Neutrophil (primary cell): ENCODE measurements around the gene RNLS.

Experiments
- H3K27ac ChIP-seq: fragments of 200-600 bp; sonication (generic); 2 replicates; pipeline ENCODE4 v1.5.1; 2016; ENCODE audit warnings: mild to moderate bottlenecking, moderate library complexity
- H3K27me3 ChIP-seq: fragments of 200-600 bp; sonication (generic); 2 replicates; pipeline ENCODE4 v1.6.0; 2016; ENCODE audit warnings: mild to moderate bottlenecking
- H3K36me3 ChIP-seq: fragments of 200-600 bp; sonication (generic); 2 replicates; pipeline ENCODE4 v1.5.1; 2017
- H3K4me1 ChIP-seq, 2 experiments: fragments of 200-600 bp in 1 of 2; sonication (generic) in 1 of 2; 1 replicate in 1 of 2; 2 replicates in 1 of 2; pipeline versions ENCODE4 v1.5.1 to v1.6.1; 2013 to 2016; ENCODE audit warnings: low read depth in 1 of 2, low read length in 1 of 2, mild to moderate bottlenecking in 1 of 2, moderate library complexity in 1 of 2; ENCODE audit not compliant: control insufficient read depth in 1 of 2, insufficient read depth in 1 of 2
- H3K4me3 ChIP-seq, 2 experiments: fragments of 200-600 bp in 1 of 2; sonication (generic) in 1 of 2; 1 replicate in 1 of 2; 2 replicates in 1 of 2; pipeline ENCODE4 v1.5.1; 2013 to 2016; ENCODE audit warnings: low read depth in 1 of 2, low read length in 1 of 2, mild to moderate bottlenecking in 1 of 2, moderate library complexity in 1 of 2
- H3K9me3 ChIP-seq: fragments of 200-600 bp; sonication (generic); 2 replicates; pipeline ENCODE4 v1.5.1; 2016
- TF ChIP-seq, protein P1 (sequence below): fragments of 200-600 bp; sonication (generic); IDR thresholded peaks from 2 replicates; pipeline ENCODE4 v1.5.1; 2016; ENCODE audit warnings: antibody characterized with exemption

Gene RNLS

DNA sequence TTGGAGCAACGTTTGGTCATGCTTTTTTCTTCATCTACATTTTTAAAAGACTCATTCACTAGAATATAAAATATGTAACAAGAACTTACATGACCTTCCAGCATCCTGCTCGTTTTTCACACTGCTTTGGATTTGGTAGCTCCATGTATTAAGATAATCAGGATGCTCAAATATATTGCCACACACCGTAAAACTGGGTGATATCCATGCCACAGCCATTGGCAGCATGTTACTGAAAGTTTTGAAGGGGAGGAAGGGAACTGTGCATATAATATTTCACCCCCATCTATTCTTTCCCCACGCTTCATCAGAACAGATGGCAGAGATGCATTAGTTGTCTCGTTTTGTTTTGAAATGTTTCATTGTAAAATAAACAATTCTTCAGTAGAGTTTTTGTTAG is 158.2 kb downstream of the RNLS start:
- no peaks in the 10 kb centered on the region for H3K9me3 ChIP-seq
- TF ChIP-seq, protein P1, sequence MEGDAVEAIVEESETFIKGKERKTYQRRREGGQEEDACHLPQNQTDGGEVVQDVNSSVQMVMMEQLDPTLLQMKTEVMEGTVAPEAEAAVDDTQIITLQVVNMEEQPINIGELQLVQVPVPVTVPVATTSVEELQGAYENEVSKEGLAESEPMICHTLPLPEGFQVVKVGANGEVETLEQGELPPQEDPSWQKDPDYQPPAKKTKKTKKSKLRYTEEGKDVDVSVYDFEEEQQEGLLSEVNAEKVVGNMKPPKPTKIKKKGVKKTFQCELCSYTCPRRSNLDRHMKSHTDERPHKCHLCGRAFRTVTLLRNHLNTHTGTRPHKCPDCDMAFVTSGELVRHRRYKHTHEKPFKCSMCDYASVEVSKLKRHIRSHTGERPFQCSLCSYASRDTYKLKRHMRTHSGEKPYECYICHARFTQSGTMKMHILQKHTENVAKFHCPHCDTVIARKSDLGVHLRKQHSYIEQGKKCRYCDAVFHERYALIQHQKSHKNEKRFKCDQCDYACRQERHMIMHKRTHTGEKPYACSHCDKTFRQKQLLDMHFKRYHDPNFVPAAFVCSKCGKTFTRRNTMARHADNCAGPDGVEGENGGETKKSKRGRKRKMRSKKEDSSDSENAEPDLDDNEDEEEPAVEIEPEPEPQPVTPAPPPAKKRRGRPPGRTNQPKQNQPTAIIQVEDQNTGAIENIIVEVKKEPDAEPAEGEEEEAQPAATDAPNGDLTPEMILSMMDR, result no peak
- no peak overlapping the region for H3K4me3 ChIP-seq
- H3K27me3 ChIP-seq, result no peaks in the 10 kb centered on the region
- no peak overlapping the region for H3K27ac ChIP-seq
- H3K4me1 ChIP-seq, result no peaks in the 10 kb centered on the region
- H3K36me3 ChIP-seq, result no peaks in the 10 kb centered on the region

DNA sequence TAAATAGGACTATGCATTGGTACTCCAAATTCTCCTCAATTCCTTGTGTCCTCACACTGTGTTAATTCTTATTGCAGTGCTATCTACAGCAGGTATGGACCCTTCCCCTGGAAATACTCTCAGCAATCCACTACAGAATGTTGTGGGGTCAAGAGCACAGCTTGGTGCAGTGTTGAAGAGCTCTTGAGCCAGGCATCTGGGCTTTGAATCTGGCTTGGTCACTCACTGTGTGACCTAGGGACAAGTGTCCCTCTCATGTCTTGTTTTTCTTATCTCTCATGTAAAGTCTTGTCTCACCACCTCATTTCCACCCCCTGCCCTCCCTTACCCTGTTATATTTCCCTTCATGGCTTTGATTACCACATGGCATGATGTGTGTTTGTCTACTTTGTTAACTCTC is 159.4 kb downstream of the RNLS start:
- no peak overlapping the region for H3K4me3 ChIP-seq
- H3K9me3 ChIP-seq, result no peaks in the 10 kb centered on the region
- TF ChIP-seq, protein P1, result no peak
- no peak overlapping the region for H3K27ac ChIP-seq
- H3K27me3 ChIP-seq, result no peaks in the 10 kb centered on the region
- no peaks in the 10 kb centered on the region for H3K36me3 ChIP-seq
- no peaks in the 10 kb centered on the region for H3K4me1 ChIP-seq

DNA sequence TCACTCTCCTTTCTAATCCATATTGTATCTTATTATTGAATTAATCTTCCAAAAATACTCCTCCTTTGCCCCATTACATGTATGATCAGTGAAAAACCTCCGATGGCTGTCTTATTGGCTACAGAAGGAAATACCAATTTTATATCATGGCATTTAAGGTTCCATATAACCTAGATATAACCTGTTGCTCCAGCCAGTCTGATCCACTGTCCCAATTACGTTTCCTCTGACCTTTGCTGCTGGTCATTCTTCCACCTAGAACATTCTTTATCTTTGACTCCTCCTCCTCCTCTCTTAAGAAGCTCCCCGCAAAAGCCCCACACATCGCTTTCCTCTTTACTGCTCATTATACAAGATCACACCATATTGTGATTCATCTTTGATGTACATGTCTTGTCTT is 161.5 kb downstream of the RNLS start:
- Histone ChIP-seq H3K4me3 (no peak overlapping the region), H3K9me3 (no peaks in the 10 kb centered on the region), H3K4me1 (no peaks in the 10 kb centered on the region), H3K36me3 (no peaks in the 10 kb centered on the region), H3K27ac (no peak overlapping the region), H3K27me3 (no peaks in the 10 kb centered on the region)
- TF ChIP-seq, protein P1, result no peak

DNA sequence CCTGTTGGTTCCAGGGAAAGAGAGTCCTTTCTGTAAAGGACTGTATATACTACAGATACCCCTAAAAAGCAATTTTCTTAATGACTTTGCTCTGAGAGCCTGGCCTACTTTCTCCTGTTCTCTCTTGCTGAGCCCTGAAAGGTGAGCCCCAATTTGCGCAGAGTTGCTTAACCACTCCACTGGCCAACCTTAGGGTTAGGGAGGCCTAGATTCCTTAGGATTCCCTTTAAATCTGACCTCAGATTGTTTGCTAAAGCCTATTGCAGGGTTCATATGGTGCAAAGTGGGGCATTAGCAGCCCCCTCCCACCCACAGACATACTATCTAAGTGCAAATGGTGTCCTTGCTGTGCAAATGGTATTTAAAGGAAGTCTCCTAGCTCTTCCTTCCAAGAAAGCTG is 164.2 kb downstream of the RNLS start:
- no peaks in the 10 kb centered on the region for H3K27me3 ChIP-seq
- TF ChIP-seq, protein P1, result no peak
- H3K9me3 ChIP-seq, result no peaks in the 10 kb centered on the region
- no peak overlapping the region for H3K4me3 ChIP-seq
- H3K36me3 ChIP-seq, result no peaks in the 10 kb centered on the region
- no peak overlapping the region for H3K27ac ChIP-seq
- H3K4me1 ChIP-seq, result no peaks in the 10 kb centered on the region

- Histone ChIP-seq H3K4me1 (peaks cover 7 to 9% of the 10 kb centered on the region in 2 experiments), H3K27ac (no peak overlapping the region), H3K9me3 (no peaks in the 10 kb centered on the region), H3K4me3 (no peak overlapping the region), H3K36me3 (no peaks in the 10 kb centered on the region), H3K27me3 (no peaks in the 10 kb centered on the region)
- TF ChIP-seq, protein P1, result no peak
These were observed 165.6 kb downstream of the RNLS start for GRCh38 chr10:88417387-88418030.
